ENCODE measurements around the gene PDK1. TPM values are rescaled to one million over a fixed set of nuclear protein-coding genes. Genes with fewer than 3 reads are reported as not detected.
"Not testable (repeated sequence)": the region's sequence is repeated elsewhere in the genome, so short reads cannot be mapped to it uniquely, and the experiment has no call there.

PDK1 gene
- polyA plus RNA-seq, 2 of the 4 experiments (the other 2 are of a cell fraction) = 1.2 to 12.9 TPM

- DNase-seq (ENCODE audit: low read depth in 1 of 2, low spot score in 1 of 2) (no peak), FAIRE-seq (no peak), ATAC-seq (no peak)
- WGBS (ENCODE audit: missing lambda C conversion rate) = 91% methylated on average over 9 of the region's 9 CpGs
- Histone ChIP-seq H3K27ac (no peak overlapping the region), H3K4me2 (no peak overlapping the region), H3K9me3 (no peaks in the 10 kb centered on the region), H3K4me3 (no peak overlapping the region), H3K4me1 (no peaks in the 10 kb centered on the region)
- ChIA-PET CTCF (interaction anchor here (1.6 to 14.0 kb wide), 2 partner anchors 29 to 125 kb away, joined by 4 to 217 read pairs; no protein-coding TSS in a partner anchor), POLR2A (no interaction called here)
- TF ChIP-seq ZFP36 (IDR thresholded peaks at IDR 0.05; ENCODE audit: borderline replicate concordance, partially characterized antibody) (no peak), GATA3 (IDR thresholded peaks at IDR 0.05; ENCODE audit: borderline replicate concordance) (no peak), RCOR1 (IDR thresholded peaks at IDR 0.05; ENCODE audit: low read depth, low read length) (no peak), USF2 (IDR thresholded peaks at IDR 0.05) (no peak)
Measured at GRCh38 chr2:172586245-172586891, 30.5 kb downstream of the PDK1 start.

GRCh38 chr2:172587231-172587630 lies 31.3 kb downstream of the PDK1 start:
- DNase-seq (ENCODE audit: low read depth in 1 of 2, low spot score in 1 of 2); FAIRE-seq; H3K4me1 ChIP-seq; H3K4me3 ChIP-seq; H3K9me3 ChIP-seq; ATAC-seq; POLR2A ChIA-PET; H3K4me2 ChIP-seq; H3K27ac ChIP-seq: not testable (repeated sequence)
- 93% methylated on average over 9 of the region's 9 CpGs for WGBS (ENCODE audit: missing lambda C conversion rate)
- CTCF ChIA-PET = interaction anchor here (1.6 to 14.0 kb wide), 2 partner anchors 30 to 125 kb away, joined by 4 to 217 read pairs; no protein-coding TSS in a partner anchor

GRCh38 chr2:172588931-172589330 lies 33.0 kb downstream of the PDK1 start:
- H3K4me2 ChIP-seq = no peak overlapping the region
- H3K27ac ChIP-seq = no peak overlapping the region
- TF ChIP-seq REST (IDR thresholded peaks at IDR 0.05) = no peak
- TF ChIP-seq ZSCAN20 (CRISPR knock-in tag; IDR thresholded peaks at IDR 0.05) = no peak
- no peak for TF ChIP-seq HOXB13 (CRISPR knock-in tag; IDR thresholded peaks at IDR 0.05; ENCODE audit: low read depth)
- TF ChIP-seq TFCP2L1 (CRISPR knock-in tag; IDR thresholded peaks at IDR 0.05) = no peak
- no peak for TF ChIP-seq PBX3 (IDR thresholded peaks at IDR 0.05)
- no peak for TF ChIP-seq SREBF2 (IDR thresholded peaks at IDR 0.05)
- no peak for TF ChIP-seq MAFK (IDR thresholded peaks at IDR 0.05; ENCODE audit: partially characterized antibody)
- no peak for TF ChIP-seq CHD4 (IDR thresholded peaks at IDR 0.05; ENCODE audit: borderline replicate concordance)
- no peak overlapping the region for H3K4me3 ChIP-seq
- H3K9me3 ChIP-seq = no peaks in the 10 kb centered on the region
- 87% methylated on average over 4 of the region's 4 CpGs for WGBS (ENCODE audit: missing lambda C conversion rate)
- DNase-seq (ENCODE audit: low read depth in 1 of 2, low spot score in 1 of 2) (no peak), FAIRE-seq (no peak), ATAC-seq (no peak)
- ChIA-PET POLR2A (no interaction called here), CTCF (interaction anchor here (0.5 to 14.0 kb wide), 3 partner anchors 30 to 994 kb away, joined by 3 to 217 read pairs (median 5); no protein-coding TSS in a partner anchor)
- H3K4me1 ChIP-seq = no peaks in the 10 kb centered on the region

- H3K27ac ChIP-seq; FAIRE-seq; H3K9me3 ChIP-seq; ATAC-seq; DNase-seq (ENCODE audit: low read depth in 1 of 2, low spot score in 1 of 2); H3K4me1 ChIP-seq; POLR2A ChIA-PET; H3K4me2 ChIP-seq; H3K4me3 ChIP-seq: not testable (repeated sequence)
- 86% methylated on average over 4 of the region's 4 CpGs for WGBS (ENCODE audit: missing lambda C conversion rate)
- CTCF ChIA-PET = interaction anchor here (14.0 kb wide), 1 partner anchor 120 kb away, joined by 217 read pairs; no protein-coding TSS in a partner anchor
Measured at GRCh38 chr2:172591386-172591785, 35.5 kb downstream of the PDK1 start.

- H3K27ac ChIP-seq; DNase-seq (ENCODE audit: low read depth in 1 of 2, low spot score in 1 of 2); POLR2A ChIA-PET; H3K9me3 ChIP-seq; H3K4me1 ChIP-seq; ATAC-seq; H3K4me3 ChIP-seq; H3K4me2 ChIP-seq; FAIRE-seq: not testable (repeated sequence)
- CTCF ChIA-PET = interaction anchor here (1.0 to 14.0 kb wide), 10 partner anchors 9 to 138 kb away, joined by 3 to 217 read pairs (median 4); no protein-coding TSS in a partner anchor
Measured at GRCh38 chr2:172592190-172592589, 36.3 kb downstream of the PDK1 start.

Data from A549 (cell line).